NCI-H446 treated with DMSO at 0.1 percent for 48 hours (cell line): Measurements from ENCODE around the gene FBXO21.
"Not testable (repeated sequence)": the region's sequence is repeated elsewhere in the genome, so short reads cannot be mapped to it uniquely, and the experiment has no call there.

Source experiments
- DNase-seq: peaks from one replicate; lab custom pipeline; 2025; lab: John Stamatoyannopoulos, UW

Gene FBXO21

DNA sequence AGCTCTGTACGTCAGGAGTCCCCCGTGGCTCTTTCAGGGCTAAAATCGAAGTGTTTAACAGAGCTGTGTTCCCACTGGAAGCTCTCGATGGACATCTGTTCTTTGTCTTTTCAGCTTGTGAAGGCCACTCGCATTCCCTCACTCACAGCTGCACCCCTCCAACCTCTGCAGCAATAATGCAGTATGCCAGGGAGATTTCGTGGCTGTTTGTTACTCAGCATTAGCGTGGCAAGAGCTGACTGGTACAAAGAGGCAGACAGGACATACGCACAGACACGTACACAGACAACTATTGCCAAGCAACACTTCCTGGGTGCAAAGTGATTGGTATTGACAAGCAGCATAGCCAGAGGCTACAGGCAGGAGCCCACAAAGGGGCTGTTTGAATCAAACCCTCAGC is 11.8 kb upstream of the FBXO21 start:
- DNase-seq, result no peak

DNA sequence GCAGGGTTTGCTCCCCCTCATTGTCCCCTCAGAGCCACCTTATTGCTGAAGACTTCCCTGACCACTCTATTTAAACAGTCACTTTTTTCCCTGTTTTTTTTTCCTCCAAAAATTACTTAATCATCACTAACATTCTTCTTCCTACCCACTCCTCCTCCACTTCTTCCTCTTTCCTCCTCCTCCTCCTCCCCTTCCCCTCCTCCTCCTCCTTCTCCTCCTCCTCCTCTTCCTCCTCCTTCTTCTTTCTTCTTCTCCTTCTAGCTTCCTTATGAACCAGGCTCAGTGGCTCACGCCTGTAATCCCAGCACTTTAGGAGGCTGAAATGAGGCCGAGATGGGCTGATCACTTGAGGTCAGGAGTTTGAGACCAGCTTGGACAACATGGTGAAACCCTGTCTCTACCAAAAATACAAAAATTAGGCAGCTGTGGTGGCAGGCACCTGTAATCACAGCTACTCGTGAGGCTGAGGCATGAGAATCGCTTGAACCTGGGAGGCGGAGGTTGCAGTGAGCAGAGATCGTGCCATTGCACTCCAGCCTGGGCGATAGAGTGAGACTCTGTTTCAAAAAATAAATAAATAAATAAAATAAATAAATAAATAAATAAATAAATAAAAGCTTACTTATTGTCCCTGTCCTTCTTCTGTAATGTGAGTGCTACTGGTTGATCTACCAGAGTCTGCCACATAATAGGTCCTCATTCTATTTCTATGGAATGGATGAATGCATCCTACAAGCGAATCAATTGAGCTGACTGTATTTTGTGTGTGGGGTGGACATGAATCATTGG is 9.9 kb upstream of the FBXO21 start:
- not testable (repeated sequence) for DNase-seq

DNA sequence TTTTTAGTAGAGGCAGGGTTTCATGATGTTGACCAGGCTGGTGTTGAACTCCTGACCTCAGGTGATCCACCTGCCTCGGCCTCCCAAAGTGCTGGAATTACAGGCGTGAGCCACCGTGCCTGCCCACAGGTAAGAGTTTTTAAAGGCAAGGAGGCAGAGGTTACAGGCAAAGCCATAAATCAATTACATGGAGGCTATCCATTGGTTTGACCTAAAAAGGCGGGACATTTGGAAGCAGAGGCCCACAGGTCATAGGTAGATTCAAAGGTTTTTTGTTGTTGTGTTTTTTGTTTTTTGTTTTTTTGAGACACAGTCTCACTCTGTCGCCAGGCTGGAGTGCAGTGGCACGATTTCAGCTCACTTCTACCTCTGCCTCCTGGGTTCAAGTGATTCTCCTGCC is 6.1 kb upstream of the FBXO21 start:
- not testable (repeated sequence) for DNase-seq

GRCh38 chr12:117195027-117195426 is 4.8 kb upstream of the FBXO21 start:
- not testable (repeated sequence) for DNase-seq

DNA sequence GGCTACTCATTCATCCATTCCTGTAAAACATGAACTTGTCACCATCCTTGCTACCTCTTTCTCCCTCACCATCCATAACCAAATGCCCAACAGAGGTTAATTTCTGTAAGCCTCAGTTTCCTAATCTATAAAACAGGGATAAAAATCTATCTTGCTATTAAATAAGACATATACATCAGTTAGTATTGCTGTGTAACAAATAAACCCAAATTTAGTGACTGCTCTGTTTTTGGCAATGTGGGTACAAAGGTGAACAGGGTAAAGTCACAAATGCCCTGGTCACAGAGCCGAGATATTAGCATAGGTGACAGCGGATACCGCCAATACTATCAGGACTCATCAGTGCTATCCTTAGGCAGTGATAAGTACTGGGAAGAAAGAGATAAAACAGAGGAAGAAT is 3.6 kb upstream of the FBXO21 start:
- no peak for DNase-seq

DNA sequence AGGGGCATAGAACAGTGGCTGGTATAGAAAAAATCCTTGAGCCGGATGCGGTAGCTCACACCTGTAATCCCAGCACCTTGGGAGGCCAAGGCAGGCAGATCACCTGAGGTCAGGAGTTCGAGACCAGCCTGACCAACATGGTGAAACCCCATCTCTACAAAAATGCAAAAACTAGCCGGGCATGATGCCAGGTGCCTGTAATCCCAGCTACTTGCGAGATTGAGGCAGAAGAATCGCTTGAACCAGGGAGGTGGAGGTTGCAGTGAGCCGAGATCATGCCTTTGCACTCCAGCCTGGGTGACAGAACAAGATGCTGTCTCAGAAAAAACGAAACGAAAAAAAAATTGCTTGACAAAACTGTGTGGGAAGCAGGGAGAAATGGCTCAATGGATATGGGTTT is 2.3 kb upstream of the FBXO21 start:
- DNase-seq, result not testable (repeated sequence)

DNA sequence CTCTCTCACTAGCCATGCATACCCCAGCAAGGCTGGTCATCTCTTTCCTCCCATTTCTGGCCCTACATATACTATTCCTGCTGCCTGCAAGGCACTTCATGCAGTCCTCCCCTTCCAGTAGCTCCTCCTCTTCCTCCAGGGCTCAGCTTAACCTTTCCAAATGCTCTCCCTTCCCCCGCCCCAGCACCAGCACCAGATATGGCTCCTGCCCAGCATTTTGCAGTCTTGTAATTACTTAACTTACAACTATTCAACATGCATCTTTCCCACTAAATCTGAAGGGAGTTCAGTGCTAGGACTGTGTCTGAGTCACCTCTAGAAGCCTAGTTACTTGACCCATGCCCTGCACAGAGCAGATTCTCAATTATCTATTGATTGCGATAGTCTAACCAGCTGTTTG is 1.8 kb upstream of the FBXO21 start:
- no peak for DNase-seq

DNA sequence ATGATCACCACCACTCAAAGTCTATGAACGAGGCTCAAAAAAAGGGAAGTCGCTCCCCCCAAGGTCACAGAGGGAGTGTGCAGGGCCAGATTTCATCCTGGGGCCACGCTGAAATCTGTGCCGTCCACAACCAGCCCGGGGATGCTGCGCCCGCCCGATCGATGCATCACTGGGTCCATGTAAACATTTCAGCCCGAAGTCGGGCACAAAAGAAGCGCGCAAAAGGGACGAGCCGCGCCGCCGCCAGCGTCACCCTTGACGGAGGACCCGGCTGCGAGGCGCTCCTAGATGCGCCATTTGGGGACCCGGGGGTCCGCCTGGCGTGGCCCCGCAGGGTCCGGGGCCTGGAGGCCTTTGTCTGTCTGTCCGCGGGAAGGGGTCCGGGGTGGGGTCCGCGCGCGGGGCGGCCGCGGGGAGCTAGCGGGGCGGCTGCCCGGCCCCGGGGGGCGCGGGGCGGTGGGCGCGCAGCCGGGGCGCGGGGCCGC is 503 bp downstream of the FBXO21 start:
- DNase-seq, result no peak

GRCh38 chr12:117188961-117189724 is 1.1 kb downstream of the FBXO21 start:
- no peak for DNase-seq

GRCh38 chr12:117188121-117188665 is 2.1 kb downstream of the FBXO21 start:
- no peak for DNase-seq

DNA sequence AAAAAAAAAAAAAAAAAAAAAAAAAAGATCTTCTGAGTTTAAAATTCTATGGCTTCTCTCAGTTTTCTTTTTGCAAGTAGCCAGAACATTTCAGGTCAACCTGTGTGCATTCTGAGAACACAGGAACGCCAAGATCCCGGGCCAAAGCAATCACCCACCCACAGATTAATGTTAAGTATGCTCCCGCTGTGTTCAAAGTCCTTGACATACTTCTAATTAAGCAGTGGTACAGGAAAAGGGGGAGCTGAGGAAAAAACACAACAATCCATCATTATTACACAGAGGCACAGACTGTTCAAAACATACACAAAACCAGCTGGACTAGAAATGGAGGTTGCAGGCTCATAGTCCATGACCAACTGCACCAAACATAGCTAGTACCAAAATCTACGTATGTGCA is 2.8 kb downstream of the FBXO21 start:
- no peak for DNase-seq

DNA sequence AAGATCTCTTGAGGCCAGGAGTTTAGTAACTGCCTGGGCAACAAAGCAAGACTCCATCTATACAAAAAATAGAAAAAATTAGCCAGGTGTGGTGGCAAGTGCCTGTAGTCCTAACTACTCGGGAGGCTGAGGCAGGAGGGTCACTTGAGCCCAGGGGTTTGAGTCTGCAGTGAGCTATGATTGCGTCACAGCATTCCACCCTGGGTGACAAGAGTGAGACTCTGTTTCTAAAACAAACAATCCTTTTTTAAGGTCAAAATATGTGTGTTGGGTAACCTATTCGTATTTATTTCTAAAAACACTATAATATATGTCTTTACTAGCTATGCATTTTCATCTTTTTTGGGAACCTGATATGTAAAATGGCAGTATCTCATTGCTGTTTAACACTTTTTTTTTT is 7.4 kb downstream of the FBXO21 start:
- no peak for DNase-seq

DNA sequence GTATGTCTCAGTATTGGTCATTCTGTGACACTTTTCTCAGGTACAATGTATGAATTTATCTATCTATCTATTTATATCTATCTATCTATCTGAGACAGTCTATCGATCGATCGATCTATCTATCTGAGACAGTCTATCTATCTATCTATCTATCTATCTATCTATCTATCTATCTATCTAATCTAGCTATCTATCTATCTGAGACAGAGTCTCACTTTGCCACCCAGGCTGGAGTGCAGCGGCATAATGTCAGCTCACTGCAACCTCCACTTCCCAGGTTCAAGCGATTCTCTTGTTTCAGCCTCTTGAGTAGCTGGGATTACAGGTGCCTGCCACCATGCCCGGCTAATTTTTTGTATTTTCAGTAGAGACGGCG is 8.8 kb downstream of the FBXO21 start:
- DNase-seq, result not testable (repeated sequence)

GRCh38 chr12:117180758-117181467 is 9.4 kb downstream of the FBXO21 start:
- DNase-seq, result no peak

GRCh38 chr12:117178745-117179144 is 11.5 kb downstream of the FBXO21 start:
- no peak for DNase-seq

DNA sequence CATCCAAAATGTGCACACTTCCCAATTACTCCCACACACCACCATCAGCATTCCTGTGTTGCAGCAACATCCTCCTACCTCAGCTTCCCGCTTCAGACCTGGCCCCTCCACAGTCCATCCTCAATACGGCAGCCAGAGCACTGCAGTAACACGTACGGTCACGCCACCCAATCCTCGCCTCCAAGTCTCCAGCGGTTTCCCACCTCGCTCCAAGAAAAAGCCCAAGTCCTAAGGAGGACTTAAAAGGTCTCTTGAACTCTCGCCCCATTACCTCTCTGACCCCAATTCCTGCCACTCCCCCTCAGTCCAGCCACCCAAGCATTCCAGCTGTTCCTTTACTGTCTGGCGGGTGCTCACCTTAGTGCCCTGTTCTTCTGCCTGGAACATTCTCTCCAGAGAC is 12.0 kb downstream of the FBXO21 start:
- no peak for DNase-seq

GRCh38 chr12:117172168-117172567 is 18.1 kb downstream of the FBXO21 start:
- no peak for DNase-seq

- DNase-seq, result no peak
Measured at GRCh38 chr12:117171499-117172162, 18.6 kb downstream of the FBXO21 start.

DNA sequence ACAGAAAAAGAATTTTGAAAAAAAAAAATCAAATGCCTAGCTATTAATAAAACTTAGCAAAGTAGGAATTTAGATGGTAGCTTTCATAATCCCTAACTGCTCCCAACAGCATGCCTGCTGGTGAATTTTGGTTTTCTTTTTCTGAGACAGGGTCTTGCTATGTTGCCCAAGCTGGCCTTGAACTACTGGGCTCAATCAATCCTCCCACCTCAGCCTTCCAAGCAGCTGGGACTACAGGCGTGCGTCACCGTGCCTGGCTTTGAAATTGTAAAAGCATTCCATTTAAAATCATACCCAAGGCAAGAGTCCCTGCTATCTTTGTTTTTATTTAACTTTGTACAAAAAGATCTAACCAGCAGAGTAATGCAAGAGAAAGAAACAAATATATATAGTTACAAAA is 20.7 kb downstream of the FBXO21 start:
- no peak for DNase-seq

DNA sequence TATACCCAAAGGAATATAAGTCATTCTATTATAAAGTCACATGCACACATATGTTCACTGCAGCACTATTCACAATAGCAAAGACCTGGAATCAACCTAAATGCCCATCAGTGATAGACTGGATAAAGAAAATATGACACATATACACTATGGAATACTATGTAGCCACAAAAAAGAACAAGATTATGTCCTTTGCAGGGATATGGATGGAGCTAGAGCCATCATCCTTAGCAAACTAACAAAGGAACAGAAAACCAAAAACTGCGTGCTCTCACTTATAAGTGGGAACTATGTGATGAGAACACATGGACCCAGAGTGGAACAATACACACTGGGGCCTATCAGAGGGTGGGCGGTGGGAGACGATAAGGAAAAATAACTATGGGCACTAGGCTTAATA is 21.3 kb downstream of the FBXO21 start:
- DNase-seq, result no peak

- no peak for DNase-seq
Measured at GRCh38 chr12:117167769-117168168, 22.5 kb downstream of the FBXO21 start.

DNA sequence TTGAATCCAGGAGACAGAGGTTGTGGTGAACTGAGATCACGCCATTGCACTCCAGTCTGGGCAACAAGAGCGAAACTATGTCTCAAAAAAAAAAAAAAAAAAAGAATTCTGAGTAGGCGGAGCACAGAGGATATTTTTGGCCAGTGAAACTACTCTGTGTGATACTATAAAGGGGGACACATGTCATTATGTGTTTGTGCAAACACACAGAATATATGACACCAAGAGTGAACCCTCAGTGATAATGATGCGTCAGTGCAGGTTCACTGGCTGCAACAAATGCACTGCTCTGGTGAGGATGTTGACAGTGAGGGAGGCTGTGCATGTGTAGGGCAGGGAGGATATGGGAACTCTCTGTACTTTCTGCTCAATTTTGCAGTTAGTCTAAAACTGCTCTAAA is 24.2 kb downstream of the FBXO21 start:
- DNase-seq, result no peak
